ENCODE data around the gene PLXNB1. TPM values are rescaled to one million over a fixed set of nuclear protein-coding genes. Genes with fewer than 3 reads are reported as not detected.

PLXNB1 gene
- total RNA-seq, 1 experiment from 2014 or later = 24.6 TPM

GRCh38 chr3:48415251-48415953 lies 14.5 kb downstream of the PLXNB1 start:
- no peak overlapping the region for H3K27ac ChIP-seq (ENCODE audit: low read depth, low read length, poor library complexity, severe bottlenecking)
- no peak overlapping the region for H3K4me3 ChIP-seq (ENCODE audit: low read depth, low read length, poor library complexity, severe bottlenecking)
- TF ChIP-seq, protein P1, sequence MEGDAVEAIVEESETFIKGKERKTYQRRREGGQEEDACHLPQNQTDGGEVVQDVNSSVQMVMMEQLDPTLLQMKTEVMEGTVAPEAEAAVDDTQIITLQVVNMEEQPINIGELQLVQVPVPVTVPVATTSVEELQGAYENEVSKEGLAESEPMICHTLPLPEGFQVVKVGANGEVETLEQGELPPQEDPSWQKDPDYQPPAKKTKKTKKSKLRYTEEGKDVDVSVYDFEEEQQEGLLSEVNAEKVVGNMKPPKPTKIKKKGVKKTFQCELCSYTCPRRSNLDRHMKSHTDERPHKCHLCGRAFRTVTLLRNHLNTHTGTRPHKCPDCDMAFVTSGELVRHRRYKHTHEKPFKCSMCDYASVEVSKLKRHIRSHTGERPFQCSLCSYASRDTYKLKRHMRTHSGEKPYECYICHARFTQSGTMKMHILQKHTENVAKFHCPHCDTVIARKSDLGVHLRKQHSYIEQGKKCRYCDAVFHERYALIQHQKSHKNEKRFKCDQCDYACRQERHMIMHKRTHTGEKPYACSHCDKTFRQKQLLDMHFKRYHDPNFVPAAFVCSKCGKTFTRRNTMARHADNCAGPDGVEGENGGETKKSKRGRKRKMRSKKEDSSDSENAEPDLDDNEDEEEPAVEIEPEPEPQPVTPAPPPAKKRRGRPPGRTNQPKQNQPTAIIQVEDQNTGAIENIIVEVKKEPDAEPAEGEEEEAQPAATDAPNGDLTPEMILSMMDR (conservative IDR thresholded peaks at IDR 0.05; ENCODE audit: low read depth, low read length) = no peak
- no peak for TF ChIP-seq EZH2 (IDR thresholded peaks at IDR 0.05; ENCODE audit: borderline replicate concordance, low read depth, low read length, poor library complexity, severe bottlenecking)
- H3K4me1 ChIP-seq (ENCODE audit: insufficient read depth, low read length, poor library complexity, severe bottlenecking) = no peaks in the 10 kb centered on the region
- CTCF ChIA-PET = no interaction called here
- H3K9me3 ChIP-seq (ENCODE audit: low read depth, low read length, poor library complexity, severe bottlenecking) = no peaks in the 10 kb centered on the region
- no peaks in the 10 kb centered on the region for H3K27me3 ChIP-seq (replicated peaks; ENCODE audit: insufficient read depth, low read depth, low read length, poor library complexity)
- POLR2A ChIA-PET (ENCODE audit: low non-redundant PET) = no interaction called here
- BruUV-seq (replicated peaks) = no TSS peak
- H3K36me3 ChIP-seq (ENCODE audit: insufficient read depth, low read length, poor library complexity, severe bottlenecking) = no peaks in the 10 kb centered on the region
- intact Hi-C loops (cut with micrococcal nuclease; ENCODE audit: unreplicated experiment) = no loop called here
- DNase-seq (ENCODE audit: low spot score) = no peak

DNA sequence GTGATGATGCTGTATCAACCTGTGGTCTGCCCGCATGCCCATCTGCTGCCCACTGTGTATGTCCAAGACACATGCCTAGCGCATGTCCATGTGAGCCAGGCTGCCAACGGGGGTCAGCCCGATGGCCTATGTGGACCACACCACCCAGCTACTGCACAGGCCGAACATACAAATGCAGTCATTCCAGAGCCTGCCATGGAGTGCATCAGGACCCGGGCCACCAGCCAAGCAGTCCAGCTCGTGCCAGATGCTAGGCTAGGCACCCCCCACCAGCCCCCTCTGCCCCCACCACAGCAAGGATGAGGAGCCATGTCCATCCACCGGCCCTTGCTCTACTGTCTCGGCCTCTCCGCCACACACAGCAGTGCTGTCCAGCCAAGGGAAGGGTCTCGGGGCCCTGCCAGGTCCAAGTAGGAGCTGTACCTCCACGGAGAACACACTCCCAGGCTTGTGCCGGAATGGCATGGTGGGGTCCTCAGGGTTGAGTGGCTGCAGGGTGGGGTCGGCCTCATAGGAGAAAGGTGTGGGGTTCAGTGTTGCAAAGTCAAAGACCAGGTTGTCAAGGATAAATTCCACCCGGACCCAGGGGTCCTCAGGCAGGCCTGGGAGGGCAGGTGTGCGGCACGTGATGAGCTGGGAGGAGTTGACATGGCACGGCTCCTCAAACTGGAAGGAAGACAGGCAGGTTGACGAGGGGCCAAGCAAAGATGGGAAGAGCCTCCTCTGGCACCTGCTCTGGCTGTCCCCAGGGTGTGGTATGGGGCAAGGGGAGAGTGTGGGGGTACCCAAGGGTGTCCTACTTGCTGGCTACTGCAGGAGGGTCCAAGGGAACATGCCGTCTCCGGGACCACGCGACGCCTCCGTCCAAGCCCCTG lies 15.3 kb downstream of the PLXNB1 start:
- no peaks in the 10 kb centered on the region for H3K4me1 ChIP-seq (ENCODE audit: insufficient read depth, low read length, poor library complexity, severe bottlenecking)
- H3K4me3 ChIP-seq (ENCODE audit: low read depth, low read length, poor library complexity, severe bottlenecking) = no peak overlapping the region
- H3K27me3 ChIP-seq (replicated peaks; ENCODE audit: insufficient read depth, low read depth, low read length, poor library complexity) = no peaks in the 10 kb centered on the region
- H3K27ac ChIP-seq (ENCODE audit: low read depth, low read length, poor library complexity, severe bottlenecking) = no peak overlapping the region
- H3K9me3 ChIP-seq (ENCODE audit: low read depth, low read length, poor library complexity, severe bottlenecking) = no peaks in the 10 kb centered on the region
- intact Hi-C loops (cut with micrococcal nuclease; ENCODE audit: unreplicated experiment) = no loop called here
- CTCF ChIA-PET = interaction anchor here (0.5 kb wide), 1 partner anchor 42 kb away, joined by 4 read pairs; no protein-coding TSS in a partner anchor
- no peak for TF ChIP-seq EZH2 (IDR thresholded peaks at IDR 0.05; ENCODE audit: borderline replicate concordance, low read depth, low read length, poor library complexity, severe bottlenecking)
- TF ChIP-seq, protein P1 (conservative IDR thresholded peaks at IDR 0.05; ENCODE audit: low read depth, low read length) = no peak
- DNase-seq (ENCODE audit: low spot score) = no peak
- no peaks in the 10 kb centered on the region for H3K36me3 ChIP-seq (ENCODE audit: insufficient read depth, low read length, poor library complexity, severe bottlenecking)
- POLR2A ChIA-PET (ENCODE audit: low non-redundant PET) = no interaction called here
- no TSS peak for BruUV-seq (replicated peaks)

DNA sequence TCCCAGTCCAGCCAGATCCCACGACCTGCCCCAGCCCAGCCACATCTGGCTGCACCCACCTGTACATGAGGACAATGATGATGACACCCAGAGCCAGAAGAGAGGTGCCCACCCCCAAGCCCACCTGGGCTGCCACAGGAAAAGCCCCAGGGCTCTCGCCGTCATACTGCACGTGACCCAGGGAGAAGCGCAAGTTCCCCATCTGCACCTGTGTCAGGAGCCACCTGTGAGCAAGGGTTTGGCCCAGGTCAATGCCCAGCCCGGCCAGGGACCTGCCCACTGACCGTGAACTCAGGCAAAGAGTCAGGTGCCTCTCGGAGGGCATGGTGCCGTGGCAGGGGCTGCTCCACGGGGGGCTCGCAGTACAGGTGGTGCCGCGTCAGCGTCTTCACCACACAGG lies 16.3 kb downstream of the PLXNB1 start:
- Histone ChIP-seq H3K27me3 (replicated peaks; ENCODE audit: insufficient read depth, low read depth, low read length, poor library complexity) (no peaks in the 10 kb centered on the region), H3K4me1 (ENCODE audit: insufficient read depth, low read length, poor library complexity, severe bottlenecking) (no peaks in the 10 kb centered on the region), H3K27ac (ENCODE audit: low read depth, low read length, poor library complexity, severe bottlenecking) (no peak overlapping the region), H3K36me3 (ENCODE audit: insufficient read depth, low read length, poor library complexity, severe bottlenecking) (no peaks in the 10 kb centered on the region), H3K9me3 (ENCODE audit: low read depth, low read length, poor library complexity, severe bottlenecking) (no peaks in the 10 kb centered on the region), H3K4me3 (ENCODE audit: low read depth, low read length, poor library complexity, severe bottlenecking) (no peak overlapping the region)
- CTCF ChIA-PET = no interaction called here
- no peak for DNase-seq (ENCODE audit: low spot score)
- POLR2A ChIA-PET (ENCODE audit: low non-redundant PET) = no interaction called here
- no TSS peak for BruUV-seq (replicated peaks)
- TF ChIP-seq, protein P1 (conservative IDR thresholded peaks at IDR 0.05; ENCODE audit: low read depth, low read length) = no peak
- TF ChIP-seq EZH2 (IDR thresholded peaks at IDR 0.05; ENCODE audit: borderline replicate concordance, low read depth, low read length, poor library complexity, severe bottlenecking) = no peak
- intact Hi-C loops (cut with micrococcal nuclease; ENCODE audit: unreplicated experiment) = no loop called here
